IMR-90 (cell line): ENCODE data around the gene PPARD.

Experiments
- CEBPB ChIP-seq: IDR thresholded peaks from 2 replicates; pipeline ENCODE4 v1.6.1; 2012; ENCODE audit warnings: low read depth, low read length, improper control_type of control experiment
- CHD1 ChIP-seq: IDR thresholded peaks from 2 replicates; pipeline ENCODE4 v1.6.1; 2012; ENCODE audit warnings: low read depth, low read length, improper control_type of control experiment
- FOS ChIP-seq: fragments of 150-350 bp; IDR thresholded peaks from 2 replicates; pipeline ENCODE4 v1.6.1; 2016; ENCODE audit warnings: low read depth, low read length
- MAFK ChIP-seq: IDR thresholded peaks from 2 replicates; pipeline ENCODE4 v1.6.1; 2012; ENCODE audit warnings: low read depth, low read length, improper control_type of control experiment
- MAZ ChIP-seq: IDR thresholded peaks from 2 replicates; pipeline ENCODE4 v1.6.1; 2012; ENCODE audit warnings: low read depth, mild to moderate bottlenecking, low read length, improper control_type of control experiment, moderate library complexity, borderline replicate concordance
- MXI1 ChIP-seq: IDR thresholded peaks from 2 replicates; pipeline ENCODE4 v1.6.1; 2012; ENCODE audit warnings: low read depth, mild to moderate bottlenecking, low read length, moderate library complexity, borderline replicate concordance
- POLR2A ChIP-seq: IDR thresholded peaks from 2 replicates; pipeline ENCODE4 v1.6.1; 2012; ENCODE audit warnings: mild to moderate bottlenecking, low read depth, low read length
- RAD21 ChIP-seq: IDR thresholded peaks from 2 replicates; pipeline ENCODE4 v1.6.1; 2012; ENCODE audit warnings: low read length, improper control_type of control experiment
- RCOR1 ChIP-seq: IDR thresholded peaks from 2 replicates; pipeline ENCODE4 v1.6.1; 2012; ENCODE audit warnings: mild to moderate bottlenecking, low read length, improper control_type of control experiment; ENCODE audit not compliant: insufficient replicate concordance
- SMC3 ChIP-seq: fragments of 150-350 bp; IDR thresholded peaks from 2 replicates; pipeline ENCODE4 v1.6.1; 2016; ENCODE audit warnings: low read depth, mild to moderate bottlenecking, antibody characterized with exemption, low read length, moderate library complexity
- TF ChIP-seq, protein P1 (sequence below): conservative IDR thresholded peaks from 2 replicates; pipeline ENCODE4 v1.5.1; 2012; ENCODE audit warnings: mild to moderate bottlenecking, low read depth, low read length, improper control_type of control experiment
- TF ChIP-seq, protein P2 (sequence below): fragments of 150-350 bp; IDR thresholded peaks from 2 replicates; pipeline ENCODE4 v1.6.1; 2017; ENCODE audit warnings: mild to moderate bottlenecking, antibody characterized with exemption, low read length, low read depth
- TF ChIP-seq, protein P3 (sequence below): fragments of 150-350 bp; IDR thresholded peaks from 2 replicates; pipeline ENCODE4 v1.6.1; 2016; ENCODE audit warnings: low read depth, mild to moderate bottlenecking, low read length, moderate library complexity, borderline replicate concordance

DNA sequence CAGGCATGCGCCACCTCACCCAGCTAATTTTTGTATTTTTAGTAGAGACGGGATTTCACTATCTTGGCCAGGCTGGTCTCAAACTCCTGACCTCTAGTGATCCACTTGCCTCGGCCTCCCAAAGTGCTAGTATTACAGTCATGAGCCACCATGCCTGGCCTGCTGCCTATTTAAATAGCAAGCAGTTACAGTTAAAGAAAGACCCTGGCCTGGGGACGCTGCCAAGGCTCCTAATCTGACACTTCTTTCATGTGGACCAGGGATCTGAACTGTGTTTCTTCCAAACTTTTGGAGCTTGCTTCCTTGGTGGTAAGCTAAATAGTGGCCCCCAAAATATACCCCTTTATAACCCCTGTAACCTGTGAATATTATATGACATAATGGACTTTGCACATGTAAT is 15.3 kb downstream of the PPARD start:
- TF ChIP-seq, protein P1, sequence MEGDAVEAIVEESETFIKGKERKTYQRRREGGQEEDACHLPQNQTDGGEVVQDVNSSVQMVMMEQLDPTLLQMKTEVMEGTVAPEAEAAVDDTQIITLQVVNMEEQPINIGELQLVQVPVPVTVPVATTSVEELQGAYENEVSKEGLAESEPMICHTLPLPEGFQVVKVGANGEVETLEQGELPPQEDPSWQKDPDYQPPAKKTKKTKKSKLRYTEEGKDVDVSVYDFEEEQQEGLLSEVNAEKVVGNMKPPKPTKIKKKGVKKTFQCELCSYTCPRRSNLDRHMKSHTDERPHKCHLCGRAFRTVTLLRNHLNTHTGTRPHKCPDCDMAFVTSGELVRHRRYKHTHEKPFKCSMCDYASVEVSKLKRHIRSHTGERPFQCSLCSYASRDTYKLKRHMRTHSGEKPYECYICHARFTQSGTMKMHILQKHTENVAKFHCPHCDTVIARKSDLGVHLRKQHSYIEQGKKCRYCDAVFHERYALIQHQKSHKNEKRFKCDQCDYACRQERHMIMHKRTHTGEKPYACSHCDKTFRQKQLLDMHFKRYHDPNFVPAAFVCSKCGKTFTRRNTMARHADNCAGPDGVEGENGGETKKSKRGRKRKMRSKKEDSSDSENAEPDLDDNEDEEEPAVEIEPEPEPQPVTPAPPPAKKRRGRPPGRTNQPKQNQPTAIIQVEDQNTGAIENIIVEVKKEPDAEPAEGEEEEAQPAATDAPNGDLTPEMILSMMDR = no peak
- TF ChIP-seq, protein P2, sequence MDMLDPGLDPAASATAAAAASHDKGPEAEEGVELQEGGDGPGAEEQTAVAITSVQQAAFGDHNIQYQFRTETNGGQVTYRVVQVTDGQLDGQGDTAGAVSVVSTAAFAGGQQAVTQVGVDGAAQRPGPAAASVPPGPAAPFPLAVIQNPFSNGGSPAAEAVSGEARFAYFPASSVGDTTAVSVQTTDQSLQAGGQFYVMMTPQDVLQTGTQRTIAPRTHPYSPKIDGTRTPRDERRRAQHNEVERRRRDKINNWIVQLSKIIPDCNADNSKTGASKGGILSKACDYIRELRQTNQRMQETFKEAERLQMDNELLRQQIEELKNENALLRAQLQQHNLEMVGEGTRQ = no peak
- TF ChIP-seq RAD21 (no peak), POLR2A (no peak), MAFK (no peak), FOS (no peak), SMC3 (no peak), MAZ (no peak), CHD1 (no peak), MXI1 (no peak), RCOR1 (no peak), CEBPB (no peak)
- TF ChIP-seq, protein P3, sequence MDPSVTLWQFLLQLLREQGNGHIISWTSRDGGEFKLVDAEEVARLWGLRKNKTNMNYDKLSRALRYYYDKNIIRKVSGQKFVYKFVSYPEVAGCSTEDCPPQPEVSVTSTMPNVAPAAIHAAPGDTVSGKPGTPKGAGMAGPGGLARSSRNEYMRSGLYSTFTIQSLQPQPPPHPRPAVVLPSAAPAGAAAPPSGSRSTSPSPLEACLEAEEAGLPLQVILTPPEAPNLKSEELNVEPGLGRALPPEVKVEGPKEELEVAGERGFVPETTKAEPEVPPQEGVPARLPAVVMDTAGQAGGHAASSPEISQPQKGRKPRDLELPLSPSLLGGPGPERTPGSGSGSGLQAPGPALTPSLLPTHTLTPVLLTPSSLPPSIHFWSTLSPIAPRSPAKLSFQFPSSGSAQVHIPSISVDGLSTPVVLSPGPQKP = no peak
